ENCODE data around the gene CCER1.

GRCh38 chr12:90938451-90938850 lies 16.5 kb downstream of the CCER1 start:
- TF ChIP-seq CTCF (IDR thresholded peaks at IDR 0.05; ENCODE audit: low read depth, low read length) (no peak), EZH2phosphoT487 (IDR thresholded peaks at IDR 0.05; ENCODE audit: low read depth) (no peak)
